Measurements from ENCODE around the gene GABBR2. TPM values are rescaled to one million over a fixed set of nuclear protein-coding genes. Genes with fewer than 3 reads are reported as not detected.

Gene GABBR2
- total and polyA plus RNA-seq, 9 of the 15 experiments (the other 6 are each of a cell fraction or from before 2014, with no cell fraction given), result 0.15 to 1.9 (median 0.32) TPM

GRCh38 chr9:98576354-98576753 lies 132.4 kb downstream of the GABBR2 start (continued):
- TF ChIP-seq BACH1 (tag; IDR thresholded peaks at IDR 0.05) (no peak), RFX5 (IDR thresholded peaks at IDR 0.05; ENCODE audit: low read depth, low read length) (no peak), NFE2L1 (tag; IDR thresholded peaks at IDR 0.05; ENCODE audit: borderline replicate concordance, low read depth) (no peak), ZNF551 (CRISPR knock-in tag; IDR thresholded peaks at IDR 0.05) (no peak), WHSC1 (IDR thresholded peaks at IDR 0.05; ENCODE audit: low read length) (no peak), SNRNP70 (optimal IDR thresholded peaks at IDR 0.05; ENCODE audit: low read depth, low read length) (no peak), ZFPM2 (CRISPR knock-in tag; IDR thresholded peaks at IDR 0.05) (no peak), GMEB1 (CRISPR knock-in tag; IDR thresholded peaks at IDR 0.05) (no peak), EGR1 (conservative IDR thresholded peaks at IDR 0.05) (no peak), ZNF512 (tag; IDR thresholded peaks at IDR 0.05) (no peak), MECOM (CRISPR knock-in tag; IDR thresholded peaks at IDR 0.05) (peak; percentile 36; the same call in 1 of the 2 replicates), RNF219 (CRISPR knock-in tag; IDR thresholded peaks at IDR 0.05) (no peak), ZNF280B (CRISPR knock-in tag; IDR thresholded peaks at IDR 0.05) (no peak), ZNF644 (tag; IDR thresholded peaks at IDR 0.05; ENCODE audit: low read depth) (peak; percentile 34; the same call in 1 of the 2 replicates)

Data from K562 (cell line).